Measurements from ENCODE around the gene C1QC.

C1QC gene

GRCh38 chr1:22637907-22638445 lies 5.5 kb upstream of the C1QC start:
- H3K27me3 ChIP-seq (ENCODE audit: control insufficient read depth, insufficient read depth, low read length) = peaks cover 2% of the 10 kb centered on the region
- no peak overlapping the region for H3K9ac ChIP-seq
- TF ChIP-seq, protein P1, sequence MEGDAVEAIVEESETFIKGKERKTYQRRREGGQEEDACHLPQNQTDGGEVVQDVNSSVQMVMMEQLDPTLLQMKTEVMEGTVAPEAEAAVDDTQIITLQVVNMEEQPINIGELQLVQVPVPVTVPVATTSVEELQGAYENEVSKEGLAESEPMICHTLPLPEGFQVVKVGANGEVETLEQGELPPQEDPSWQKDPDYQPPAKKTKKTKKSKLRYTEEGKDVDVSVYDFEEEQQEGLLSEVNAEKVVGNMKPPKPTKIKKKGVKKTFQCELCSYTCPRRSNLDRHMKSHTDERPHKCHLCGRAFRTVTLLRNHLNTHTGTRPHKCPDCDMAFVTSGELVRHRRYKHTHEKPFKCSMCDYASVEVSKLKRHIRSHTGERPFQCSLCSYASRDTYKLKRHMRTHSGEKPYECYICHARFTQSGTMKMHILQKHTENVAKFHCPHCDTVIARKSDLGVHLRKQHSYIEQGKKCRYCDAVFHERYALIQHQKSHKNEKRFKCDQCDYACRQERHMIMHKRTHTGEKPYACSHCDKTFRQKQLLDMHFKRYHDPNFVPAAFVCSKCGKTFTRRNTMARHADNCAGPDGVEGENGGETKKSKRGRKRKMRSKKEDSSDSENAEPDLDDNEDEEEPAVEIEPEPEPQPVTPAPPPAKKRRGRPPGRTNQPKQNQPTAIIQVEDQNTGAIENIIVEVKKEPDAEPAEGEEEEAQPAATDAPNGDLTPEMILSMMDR (IDR thresholded peaks at IDR 0.05) = no peak
- no peaks in the 10 kb centered on the region for H3K36me3 ChIP-seq (ENCODE audit: control insufficient read depth, insufficient read depth, low read length)
- H3K4me2 ChIP-seq (ENCODE audit: low read length) = no peak overlapping the region
- H3K4me1 ChIP-seq = no peaks in the 10 kb centered on the region
- H3K27ac ChIP-seq = no peak overlapping the region
- no peak overlapping the region for H2AFZ ChIP-seq
- no peak overlapping the region for H3K4me3 ChIP-seq (ENCODE audit: low read depth, low read length)
- H3K79me2 ChIP-seq = no peaks in the 10 kb centered on the region
- H3K9me3 ChIP-seq (ENCODE audit: control insufficient read depth, low read length) = no peaks in the 10 kb centered on the region

- TF ChIP-seq, protein P1 (IDR thresholded peaks at IDR 0.05) = no peak
- Histone ChIP-seq H3K36me3 (ENCODE audit: control insufficient read depth, insufficient read depth, low read length) (no peaks in the 10 kb centered on the region), H3K79me2 (no peaks in the 10 kb centered on the region), H3K27me3 (ENCODE audit: control insufficient read depth, insufficient read depth, low read length) (peaks cover 2% of the 10 kb centered on the region), H3K9ac (no peak overlapping the region), H3K4me1 (no peaks in the 10 kb centered on the region), H3K4me2 (ENCODE audit: low read length) (no peak overlapping the region), H2AFZ (no peak overlapping the region), H3K9me3 (ENCODE audit: control insufficient read depth, low read length) (no peaks in the 10 kb centered on the region), H3K27ac (no peak overlapping the region), H3K4me3 (ENCODE audit: low read depth, low read length) (no peak overlapping the region)
Observed at GRCh38 chr1:22638476-22639234, 4.8 kb upstream of the C1QC start.

DNA sequence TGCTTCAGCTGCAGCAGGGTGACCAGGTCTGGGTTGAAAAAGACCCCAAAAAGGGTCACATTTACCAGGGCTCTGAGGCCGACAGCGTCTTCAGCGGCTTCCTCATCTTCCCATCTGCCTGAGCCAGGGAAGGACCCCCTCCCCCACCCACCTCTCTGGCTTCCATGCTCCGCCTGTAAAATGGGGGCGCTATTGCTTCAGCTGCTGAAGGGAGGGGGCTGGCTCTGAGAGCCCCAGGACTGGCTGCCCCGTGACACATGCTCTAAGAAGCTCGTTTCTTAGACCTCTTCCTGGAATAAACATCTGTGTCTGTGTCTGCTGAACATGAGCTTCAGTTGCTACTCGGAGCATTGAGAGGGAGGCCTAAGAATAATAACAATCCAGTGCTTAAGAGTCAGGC lies 4.1 kb upstream of the C1QC start:
- H3K9ac ChIP-seq = no peak overlapping the region
- no peak overlapping the region for H2AFZ ChIP-seq
- H3K4me3 ChIP-seq (ENCODE audit: low read depth, low read length) = no peak overlapping the region
- no peaks in the 10 kb centered on the region for H3K36me3 ChIP-seq (ENCODE audit: control insufficient read depth, insufficient read depth, low read length)
- TF ChIP-seq, protein P1 (IDR thresholded peaks at IDR 0.05) = no peak
- no peak overlapping the region for H3K4me2 ChIP-seq (ENCODE audit: low read length)
- H3K27ac ChIP-seq = no peak overlapping the region
- no peaks in the 10 kb centered on the region for H3K79me2 ChIP-seq
- no peaks in the 10 kb centered on the region for H3K4me1 ChIP-seq
- H3K9me3 ChIP-seq (ENCODE audit: control insufficient read depth, low read length) = no peaks in the 10 kb centered on the region
- H3K27me3 ChIP-seq (ENCODE audit: control insufficient read depth, insufficient read depth, low read length) = peaks cover 2% of the 10 kb centered on the region

DNA sequence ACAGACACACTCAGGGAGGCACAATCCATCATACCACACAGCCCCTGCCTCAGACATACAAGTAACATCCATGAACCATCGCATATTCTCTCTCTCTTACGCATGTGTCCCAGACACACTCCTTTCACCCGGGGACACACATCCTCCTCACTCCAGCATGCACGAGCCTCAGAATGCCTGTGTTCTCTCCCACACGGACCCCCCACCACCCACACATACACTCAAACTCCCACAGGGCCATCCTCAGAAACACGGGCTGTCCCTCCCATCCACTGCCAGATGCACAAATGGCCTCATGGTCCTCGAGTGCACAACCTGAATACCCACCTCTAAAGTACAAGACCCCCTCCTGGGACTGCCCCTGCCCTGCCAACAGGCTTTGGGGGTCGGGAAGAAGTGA lies 2.2 kb upstream of the C1QC start:
- no peak overlapping the region for H3K27ac ChIP-seq
- H3K9ac ChIP-seq = no peak overlapping the region
- H3K79me2 ChIP-seq = no peaks in the 10 kb centered on the region
- peaks cover 2% of the 10 kb centered on the region for H3K27me3 ChIP-seq (ENCODE audit: control insufficient read depth, insufficient read depth, low read length)
- TF ChIP-seq, protein P1 (IDR thresholded peaks at IDR 0.05) = no peak
- no peaks in the 10 kb centered on the region for H3K9me3 ChIP-seq (ENCODE audit: control insufficient read depth, low read length)
- H3K4me3 ChIP-seq (ENCODE audit: low read depth, low read length) = no peak overlapping the region
- H3K4me2 ChIP-seq (ENCODE audit: low read length) = no peak overlapping the region
- H3K36me3 ChIP-seq (ENCODE audit: control insufficient read depth, insufficient read depth, low read length) = no peaks in the 10 kb centered on the region
- no peak overlapping the region for H2AFZ ChIP-seq
- no peaks in the 10 kb centered on the region for H3K4me1 ChIP-seq
